HCT116 (cell line): ENCODE results near the gene FURIN. TPM values are rescaled to one million over a fixed set of nuclear protein-coding genes. Genes with fewer than 3 reads are reported as not detected.

Experiments
- ATAC-seq: fragments of 200-7000 bp; cut with Tn5 transposase; 2 replicates; pipeline ENCODE4 v1.9.1; 2020; ENCODE audit warnings: mild to moderate bottlenecking, moderate library complexity
- BruUV-seq: library from RNA; stranded (reverse); fragments of 400-500 nt; replicated peaks from 2 replicates; lab custom pipeline; 2021; lab: Mats Ljungman, UMichigan
- CTCF ChIA-PET: fragments of 300-600 bp; sonication (Branson Sonifier 250); formaldehyde crosslinking; loops from one replicate; lab custom pipeline; 2021; ENCODE audit warnings: antibody characterized with exemption; lab: Charles Lee
- POLR2A ChIA-PET: fragments of 300-600, 350-600 bp; sonication (Branson Sonifier 250); formaldehyde crosslinking; loops from one replicate; lab custom pipeline; 2021; ENCODE audit warnings: antibody characterized with exemption; lab: Charles Lee
- RAD21 ChIA-PET, 2 experiments: fragments of 300-600 bp; sonication (Branson Sonifier 250); formaldehyde crosslinking; loops; one replicate each; lab custom pipeline; 2023; ENCODE audit warnings: low total read pairs in 2 of 2; ENCODE audit not compliant: uncharacterized antibody in 2 of 2, unreplicated experiment in 2 of 2, low non-redundant PET in 1 of 2; lab: Charles Lee
- DNase-seq: peaks from one replicate; pipeline ENCODE4 v3.0.0-alpha.2; 2010; ENCODE audit warnings: low read depth, low spot score
- H2AFZ ChIP-seq: fragments of 200-600 bp; shearing (Covaris generic), sonication (generic); 2 replicates; pipeline ENCODE4 v1.6.1; 2017; ENCODE audit warnings: low read depth, mixed run types, mixed read lengths, antibody characterized with exemption, low read length; ENCODE audit not compliant: poor library complexity, severe bottlenecking
- H3K27ac ChIP-seq: 2 replicates; pipeline ENCODE4 v1.5.1; 2012; ENCODE audit warnings: low read depth, low read length
- H3K27me3 ChIP-seq: fragments of 200-600 bp; sonication (generic); 2 replicates; pipeline ENCODE4 v1.6.1; 2016; ENCODE audit warnings: mixed run types, low read length, mixed read lengths; ENCODE audit not compliant: insufficient read depth
- H3K36me3 ChIP-seq, 2 experiments: fragments of 200-500 bp in 1 of 2; fragments of 200-600 bp in 1 of 2; sonication (Bioruptor generic) in 1 of 2; sonication (generic) in 1 of 2; 2 replicates each; pipeline versions ENCODE4 v1.5.1 to v1.6.1; 2014 to 2016; ENCODE audit warnings: low read length in 2 of 2, inconsistent platforms in 1 of 2, mixed read lengths in 1 of 2, mixed run types in 1 of 2; ENCODE audit not compliant: insufficient read depth in 2 of 2, control insufficient read depth in 1 of 2
- H3K4me1 ChIP-seq, 2 experiments: fragments of 200-600 bp in 1 of 2; sonication (generic) in 1 of 2; 2 replicates each; pipeline versions ENCODE4 v1.5.1 to v1.6.1; 2012 to 2017; ENCODE audit warnings: low read length in 2 of 2, inconsistent platforms in 1 of 2, mild to moderate bottlenecking in 1 of 2, mixed read lengths in 1 of 2, mixed run types in 1 of 2, moderate library complexity in 1 of 2; ENCODE audit not compliant: insufficient read depth in 2 of 2, control insufficient read depth in 1 of 2
- H3K4me2 ChIP-seq: fragments of 200-600 bp; sonication (generic); 2 replicates; pipeline ENCODE4 v1.6.1; 2017; ENCODE audit warnings: mixed run types, low read length, mixed read lengths
- H3K4me3 ChIP-seq, 2 experiments: fragments of 200-600 bp in 1 of 2; sonication (generic) in 1 of 2; replicated peaks in 1 of 2; 2 replicates each; pipeline ENCODE4 v1.5.1; 2011 to 2016; ENCODE audit warnings: low read length in 2 of 2, control low read depth in 1 of 2, low read depth in 1 of 2, mild to moderate bottlenecking in 1 of 2, mixed read lengths in 1 of 2, mixed run types in 1 of 2
- H3K79me2 ChIP-seq: fragments of 200-600 bp; sonication (generic); 2 replicates; pipeline ENCODE4 v1.6.1; 2017; ENCODE audit warnings: mild to moderate bottlenecking, mixed run types, low read length, moderate library complexity, mixed read lengths; ENCODE audit not compliant: insufficient read depth
- H3K9ac ChIP-seq: fragments of 200-600 bp; sonication (generic); 2 replicates; pipeline ENCODE4 v1.6.1; 2016; ENCODE audit warnings: low read length, mixed read lengths
- H3K9me2 ChIP-seq: fragments of 200-600 bp; sonication (generic), shearing (Covaris generic); 2 replicates; pipeline ENCODE4 v1.6.1; 2017; ENCODE audit warnings: mixed run types, mild to moderate bottlenecking, moderate library complexity; ENCODE audit not compliant: insufficient read depth
- H3K9me3 ChIP-seq, 2 experiments: fragments of 200-500 bp in 1 of 2; fragments of 200-600 bp in 1 of 2; sonication (Bioruptor generic) in 1 of 2; sonication (generic) in 1 of 2; 2 replicates each; pipeline ENCODE4 v1.6.1; 2014 to 2017; ENCODE audit warnings: low read length in 2 of 2, mixed read lengths in 2 of 2, inconsistent platforms in 1 of 2, low read depth in 1 of 2, mild to moderate bottlenecking in 1 of 2, mixed run types in 1 of 2, moderate library complexity in 1 of 2; ENCODE audit not compliant: control insufficient read depth in 1 of 2, insufficient read depth in 1 of 2
- H4K20me1 ChIP-seq: fragments of 200-600 bp; sonication (generic), shearing (Covaris generic); 2 replicates; pipeline ENCODE4 v1.6.1; 2017; ENCODE audit warnings: mixed run types, mild to moderate bottlenecking, moderate library complexity; ENCODE audit not compliant: insufficient read depth
- CBX3 ChIP-seq: IDR thresholded peaks from 2 replicates; pipeline ENCODE4 v1.6.1; 2012; ENCODE audit warnings: low read depth
- CEBPB ChIP-seq: IDR thresholded peaks from 2 replicates; pipeline ENCODE4 v1.6.1; 2012; ENCODE audit warnings: low read depth
- EGR1 ChIP-seq: IDR thresholded peaks from 2 replicates; pipeline ENCODE4 v1.6.1; 2012; ENCODE audit warnings: low read depth
- ELF1 ChIP-seq: IDR thresholded peaks from 2 replicates; pipeline ENCODE4 v1.6.1; 2012; ENCODE audit warnings: low read depth, borderline replicate concordance
- EZH2phosphoT487 ChIP-seq: fragments of 200-600 bp; IDR thresholded peaks from 2 replicates; pipeline ENCODE4 v1.6.1; 2018; ENCODE audit warnings: antibody characterized with exemption, borderline replicate concordance
- FOSL1 ChIP-seq: IDR thresholded peaks from 2 replicates; pipeline ENCODE4 v1.6.1; 2012; ENCODE audit warnings: low read depth
- RAD21 ChIP-seq: IDR thresholded peaks from 2 replicates; pipeline ENCODE4 v1.6.1; 2012; ENCODE audit warnings: low read depth, mild to moderate bottlenecking
- SIN3A ChIP-seq: IDR thresholded peaks from 2 replicates; pipeline ENCODE4 v1.6.1; 2012; ENCODE audit warnings: low read depth
- SP1 ChIP-seq: IDR thresholded peaks from 2 replicates; pipeline ENCODE4 v1.6.1; 2012; ENCODE audit warnings: low read depth
- SRF ChIP-seq: IDR thresholded peaks from 2 replicates; pipeline ENCODE4 v1.6.1; 2012; ENCODE audit warnings: low read depth
- TCF7L2 ChIP-seq: IDR thresholded peaks from 2 replicates; pipeline ENCODE4 v1.7.0; 2011; ENCODE audit warnings: borderline replicate concordance, inconsistent platforms; ENCODE audit not compliant: insufficient read depth, insufficient read length; ENCODE audit errors: extremely low read depth
- YY1 ChIP-seq: IDR thresholded peaks from 2 replicates; pipeline ENCODE4 v1.6.1; 2011; ENCODE audit warnings: low read length, low read depth, moderate library complexity, mild to moderate bottlenecking; ENCODE audit not compliant: insufficient replicate concordance; ENCODE audit errors: extremely low read depth
- ZFX ChIP-seq: fragments of 450-650 bp; IDR thresholded peaks from 2 replicates; pipeline ENCODE4 v1.6.1; 2017
- intact Hi-C: fragments of 100-400 bp; cut with micrococcal nuclease; formaldehyde crosslinking; loops from 2 replicates; pipeline ENCODE4 v1.10.0; 2022
- total RNA-seq: library from RNA; stranded (reverse); gene quantifications from one replicate; pipeline ENCODE4 v1.2.1, GENCODE V29; 2021; ENCODE audit not compliant: unreplicated experiment
- TF ChIP-seq, protein P1 (sequence below), 3 experiments: fragments of 200-600 bp in 1 of 3; sonication (generic) in 1 of 3; IDR thresholded peaks in 2 of 3; conservative IDR thresholded peaks in 1 of 3; 2 replicates each; pipeline ENCODE4 v1.5.1; 2012 to 2017; ENCODE audit warnings: low read depth in 2 of 3, low read length in 2 of 3, antibody characterized with exemption in 1 of 3, borderline replicate concordance in 1 of 3, control low read depth in 1 of 3, mild to moderate bottlenecking in 1 of 3, mixed read lengths in 1 of 3, mixed run types in 1 of 3, moderate library complexity in 1 of 3; ENCODE audit not compliant: insufficient read depth in 1 of 3
- TF ChIP-seq, protein P2 (sequence below): IDR thresholded peaks from 2 replicates; pipeline ENCODE4 v1.6.1; 2011; ENCODE audit warnings: mild to moderate bottlenecking, low read length, moderate library complexity; ENCODE audit not compliant: insufficient replicate concordance; ENCODE audit errors: extremely low read depth

The FURIN gene
- total RNA-seq, 1 experiment from 2014 or later = 42.0 TPM

DNA sequence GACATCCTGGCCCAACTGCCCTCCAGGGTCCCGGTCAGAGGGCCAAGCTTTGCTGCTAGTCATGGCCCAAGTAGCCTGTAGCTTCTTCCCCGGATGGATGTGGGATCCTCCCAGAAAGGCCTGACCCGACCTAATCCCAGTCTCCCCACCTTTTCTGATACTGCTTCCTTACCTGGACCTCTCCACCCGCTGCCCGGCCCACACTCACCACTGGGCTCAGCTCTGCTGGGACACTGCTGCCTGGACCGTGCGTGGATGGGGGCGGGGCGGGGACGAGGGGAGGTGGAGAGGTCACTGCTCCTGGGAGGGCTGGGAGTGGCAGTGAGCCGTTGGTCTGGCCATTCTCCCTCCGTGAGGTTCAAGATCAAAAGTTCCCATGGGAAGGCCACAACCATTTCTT, 40.3 kb upstream of the FURIN start:
- Histone ChIP-seq H3K36me3 (no peaks in the 10 kb centered on the region), H4K20me1 (no peaks in the 10 kb centered on the region), H3K4me3 (no peak overlapping the region), H3K9ac (no peak overlapping the region), H3K9me3 (no peaks in the 10 kb centered on the region), H2AFZ (no peak overlapping the region), H3K27ac (no peak overlapping the region), H3K4me2 (no peak overlapping the region), H3K27me3 (no peaks in the 10 kb centered on the region), H3K4me1 (peaks cover 0 to 3% of the 10 kb centered on the region in 2 experiments; a peak in 1 of 4 replicates), H3K79me2 (no peaks in the 10 kb centered on the region), H3K9me2 (no peaks in the 10 kb centered on the region)
- RAD21 ChIA-PET = no interaction called here
- no peak for DNase-seq
- no peak for ATAC-seq
- TF ChIP-seq ELF1 (no peak), EGR1 (no peak)
- TF ChIP-seq, protein P1, sequence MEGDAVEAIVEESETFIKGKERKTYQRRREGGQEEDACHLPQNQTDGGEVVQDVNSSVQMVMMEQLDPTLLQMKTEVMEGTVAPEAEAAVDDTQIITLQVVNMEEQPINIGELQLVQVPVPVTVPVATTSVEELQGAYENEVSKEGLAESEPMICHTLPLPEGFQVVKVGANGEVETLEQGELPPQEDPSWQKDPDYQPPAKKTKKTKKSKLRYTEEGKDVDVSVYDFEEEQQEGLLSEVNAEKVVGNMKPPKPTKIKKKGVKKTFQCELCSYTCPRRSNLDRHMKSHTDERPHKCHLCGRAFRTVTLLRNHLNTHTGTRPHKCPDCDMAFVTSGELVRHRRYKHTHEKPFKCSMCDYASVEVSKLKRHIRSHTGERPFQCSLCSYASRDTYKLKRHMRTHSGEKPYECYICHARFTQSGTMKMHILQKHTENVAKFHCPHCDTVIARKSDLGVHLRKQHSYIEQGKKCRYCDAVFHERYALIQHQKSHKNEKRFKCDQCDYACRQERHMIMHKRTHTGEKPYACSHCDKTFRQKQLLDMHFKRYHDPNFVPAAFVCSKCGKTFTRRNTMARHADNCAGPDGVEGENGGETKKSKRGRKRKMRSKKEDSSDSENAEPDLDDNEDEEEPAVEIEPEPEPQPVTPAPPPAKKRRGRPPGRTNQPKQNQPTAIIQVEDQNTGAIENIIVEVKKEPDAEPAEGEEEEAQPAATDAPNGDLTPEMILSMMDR (IDR thresholded peaks at IDR 0.05 in 2 of 3, conservative IDR thresholded peaks at IDR 0.05 in 1 of 3; ENCODE audit: borderline replicate concordance in 1 of 3, insufficient read depth in 1 of 3, low read depth in 2 of 3, low read length in 2 of 3) = no peak
- BruUV-seq = no TSS peak
- POLR2A ChIA-PET = no interaction called here
- intact Hi-C loops = no loop called here
- CTCF ChIA-PET = no interaction called here

DNA sequence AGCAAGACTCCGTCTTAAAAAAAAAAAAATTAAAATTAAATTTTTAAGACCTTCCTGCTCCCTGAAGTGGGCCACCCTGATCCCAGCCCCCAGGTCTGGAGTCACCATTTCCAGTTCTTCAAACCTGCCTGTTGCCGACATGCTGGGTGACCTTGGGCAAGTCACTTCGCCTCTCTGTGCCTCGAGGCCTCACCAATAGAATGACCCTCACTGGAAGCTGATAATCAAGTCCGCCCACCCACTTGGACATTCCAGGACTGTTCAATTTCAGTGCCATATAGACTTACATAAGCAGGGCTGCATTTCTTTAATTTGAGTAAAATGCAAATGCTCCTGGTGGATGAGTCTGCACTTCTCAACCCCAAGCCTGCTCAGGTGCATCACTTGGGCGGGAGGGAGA, 39.3 kb upstream of the FURIN start:
- intact Hi-C loops = no loop called here
- BruUV-seq = no TSS peak
- H3K36me3 ChIP-seq = no peaks in the 10 kb centered on the region
- no peak overlapping the region for H3K4me3 ChIP-seq
- no peak for ATAC-seq
- no peaks in the 10 kb centered on the region for H3K79me2 ChIP-seq
- H3K27ac ChIP-seq = no peak overlapping the region
- no peak for DNase-seq
- no peaks in the 10 kb centered on the region for H3K4me1 ChIP-seq
- RAD21 ChIA-PET = no interaction called here
- H2AFZ ChIP-seq = no peak overlapping the region
- no peaks in the 10 kb centered on the region for H4K20me1 ChIP-seq
- POLR2A ChIA-PET = no interaction called here
- no peak for TF ChIP-seq EZH2phosphoT487
- TF ChIP-seq, protein P1 (IDR thresholded peaks at IDR 0.05 in 2 of 3, conservative IDR thresholded peaks at IDR 0.05 in 1 of 3; ENCODE audit: borderline replicate concordance in 1 of 3, insufficient read depth in 1 of 3, low read depth in 2 of 3, low read length in 2 of 3) = no peak
- no peak for TF ChIP-seq CEBPB
- TF ChIP-seq, protein P2, sequence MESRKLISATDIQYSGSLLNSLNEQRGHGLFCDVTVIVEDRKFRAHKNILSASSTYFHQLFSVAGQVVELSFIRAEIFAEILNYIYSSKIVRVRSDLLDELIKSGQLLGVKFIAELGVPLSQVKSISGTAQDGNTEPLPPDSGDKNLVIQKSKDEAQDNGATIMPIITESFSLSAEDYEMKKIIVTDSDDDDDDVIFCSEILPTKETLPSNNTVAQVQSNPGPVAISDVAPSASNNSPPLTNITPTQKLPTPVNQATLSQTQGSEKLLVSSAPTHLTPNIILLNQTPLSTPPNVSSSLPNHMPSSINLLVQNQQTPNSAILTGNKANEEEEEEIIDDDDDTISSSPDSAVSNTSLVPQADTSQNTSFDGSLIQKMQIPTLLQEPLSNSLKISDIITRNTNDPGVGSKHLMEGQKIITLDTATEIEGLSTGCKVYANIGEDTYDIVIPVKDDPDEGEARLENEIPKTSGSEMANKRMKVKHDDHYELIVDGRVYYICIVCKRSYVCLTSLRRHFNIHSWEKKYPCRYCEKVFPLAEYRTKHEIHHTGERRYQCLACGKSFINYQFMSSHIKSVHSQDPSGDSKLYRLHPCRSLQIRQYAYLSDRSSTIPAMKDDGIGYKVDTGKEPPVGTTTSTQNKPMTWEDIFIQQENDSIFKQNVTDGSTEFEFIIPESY = no peak
- TF ChIP-seq YY1 = no peak
- no peak for TF ChIP-seq SP1
- no peak for TF ChIP-seq ZFX
- no peak for TF ChIP-seq TCF7L2
- no peak for TF ChIP-seq SIN3A
- TF ChIP-seq CBX3 = no peak
- TF ChIP-seq ELF1 = no peak
- no peak for TF ChIP-seq RAD21
- no peak for TF ChIP-seq SRF
- TF ChIP-seq FOSL1 = no peak
- no peaks in the 10 kb centered on the region for H3K9me3 ChIP-seq
- no peak overlapping the region for H3K4me2 ChIP-seq
- H3K9ac ChIP-seq = no peak overlapping the region
- H3K27me3 ChIP-seq = no peaks in the 10 kb centered on the region
- CTCF ChIA-PET = no interaction called here
- H3K9me2 ChIP-seq = no peaks in the 10 kb centered on the region
